HCT116 (cell line): ENCODE data around the gene ENGASE. TPM values are rescaled to one million over a fixed set of nuclear protein-coding genes. Genes with fewer than 3 reads are reported as not detected.

Experiments
- ATAC-seq: fragments of 200-7000 bp; cut with Tn5 transposase; 2 replicates; pipeline ENCODE4 v1.9.1; 2020; ENCODE audit warnings: mild to moderate bottlenecking, moderate library complexity
- BruUV-seq: library from RNA; stranded (reverse); fragments of 400-500 nt; replicated peaks from 2 replicates; lab custom pipeline; 2021; lab: Mats Ljungman, UMichigan
- CTCF ChIA-PET: fragments of 300-600 bp; sonication (Branson Sonifier 250); formaldehyde crosslinking; loops from one replicate; lab custom pipeline; 2021; ENCODE audit warnings: antibody characterized with exemption; lab: Charles Lee
- POLR2A ChIA-PET: fragments of 300-600, 350-600 bp; sonication (Branson Sonifier 250); formaldehyde crosslinking; loops from one replicate; lab custom pipeline; 2021; ENCODE audit warnings: antibody characterized with exemption; lab: Charles Lee
- RAD21 ChIA-PET, 2 experiments: fragments of 300-600 bp; sonication (Branson Sonifier 250); formaldehyde crosslinking; loops; one replicate each; lab custom pipeline; 2023; ENCODE audit warnings: low total read pairs in 2 of 2; ENCODE audit not compliant: uncharacterized antibody in 2 of 2, unreplicated experiment in 2 of 2, low non-redundant PET in 1 of 2; lab: Charles Lee
- DNase-seq: peaks from one replicate; pipeline ENCODE4 v3.0.0-alpha.2; 2010; ENCODE audit warnings: low read depth, low spot score
- H2AFZ ChIP-seq: fragments of 200-600 bp; shearing (Covaris generic), sonication (generic); 2 replicates; pipeline ENCODE4 v1.6.1; 2017; ENCODE audit warnings: low read depth, mixed run types, mixed read lengths, antibody characterized with exemption, low read length; ENCODE audit not compliant: poor library complexity, severe bottlenecking
- H3K27ac ChIP-seq: 2 replicates; pipeline ENCODE4 v1.5.1; 2012; ENCODE audit warnings: low read depth, low read length
- H3K27me3 ChIP-seq: fragments of 200-600 bp; sonication (generic); 2 replicates; pipeline ENCODE4 v1.6.1; 2016; ENCODE audit warnings: mixed run types, low read length, mixed read lengths; ENCODE audit not compliant: insufficient read depth
- H3K36me3 ChIP-seq, 2 experiments: fragments of 200-500 bp in 1 of 2; fragments of 200-600 bp in 1 of 2; sonication (Bioruptor generic) in 1 of 2; sonication (generic) in 1 of 2; 2 replicates each; pipeline versions ENCODE4 v1.5.1 to v1.6.1; 2014 to 2016; ENCODE audit warnings: low read length in 2 of 2, inconsistent platforms in 1 of 2, mixed read lengths in 1 of 2, mixed run types in 1 of 2; ENCODE audit not compliant: insufficient read depth in 2 of 2, control insufficient read depth in 1 of 2
- H3K4me1 ChIP-seq, 2 experiments: fragments of 200-600 bp in 1 of 2; sonication (generic) in 1 of 2; 2 replicates each; pipeline versions ENCODE4 v1.5.1 to v1.6.1; 2012 to 2017; ENCODE audit warnings: low read length in 2 of 2, inconsistent platforms in 1 of 2, mild to moderate bottlenecking in 1 of 2, mixed read lengths in 1 of 2, mixed run types in 1 of 2, moderate library complexity in 1 of 2; ENCODE audit not compliant: insufficient read depth in 2 of 2, control insufficient read depth in 1 of 2
- H3K4me2 ChIP-seq: fragments of 200-600 bp; sonication (generic); 2 replicates; pipeline ENCODE4 v1.6.1; 2017; ENCODE audit warnings: mixed run types, low read length, mixed read lengths
- H3K4me3 ChIP-seq, 2 experiments: fragments of 200-600 bp in 1 of 2; sonication (generic) in 1 of 2; replicated peaks in 1 of 2; 2 replicates each; pipeline ENCODE4 v1.5.1; 2011 to 2016; ENCODE audit warnings: low read length in 2 of 2, control low read depth in 1 of 2, low read depth in 1 of 2, mild to moderate bottlenecking in 1 of 2, mixed read lengths in 1 of 2, mixed run types in 1 of 2
- H3K79me2 ChIP-seq: fragments of 200-600 bp; sonication (generic); 2 replicates; pipeline ENCODE4 v1.6.1; 2017; ENCODE audit warnings: mild to moderate bottlenecking, mixed run types, low read length, moderate library complexity, mixed read lengths; ENCODE audit not compliant: insufficient read depth
- H3K9ac ChIP-seq: fragments of 200-600 bp; sonication (generic); 2 replicates; pipeline ENCODE4 v1.6.1; 2016; ENCODE audit warnings: low read length, mixed read lengths
- H3K9me2 ChIP-seq: fragments of 200-600 bp; sonication (generic), shearing (Covaris generic); 2 replicates; pipeline ENCODE4 v1.6.1; 2017; ENCODE audit warnings: mixed run types, mild to moderate bottlenecking, moderate library complexity; ENCODE audit not compliant: insufficient read depth
- H3K9me3 ChIP-seq, 2 experiments: fragments of 200-500 bp in 1 of 2; fragments of 200-600 bp in 1 of 2; sonication (Bioruptor generic) in 1 of 2; sonication (generic) in 1 of 2; 2 replicates each; pipeline ENCODE4 v1.6.1; 2014 to 2017; ENCODE audit warnings: low read length in 2 of 2, mixed read lengths in 2 of 2, inconsistent platforms in 1 of 2, low read depth in 1 of 2, mild to moderate bottlenecking in 1 of 2, mixed run types in 1 of 2, moderate library complexity in 1 of 2; ENCODE audit not compliant: control insufficient read depth in 1 of 2, insufficient read depth in 1 of 2
- H4K20me1 ChIP-seq: fragments of 200-600 bp; sonication (generic), shearing (Covaris generic); 2 replicates; pipeline ENCODE4 v1.6.1; 2017; ENCODE audit warnings: mixed run types, mild to moderate bottlenecking, moderate library complexity; ENCODE audit not compliant: insufficient read depth
- CEBPB ChIP-seq: IDR thresholded peaks from 2 replicates; pipeline ENCODE4 v1.6.1; 2012; ENCODE audit warnings: low read depth
- CTCF ChIP-seq, 3 experiments: fragments of 200-600 bp in 1 of 3; sonication (generic) in 1 of 3; IDR thresholded peaks in 2 of 3; conservative IDR thresholded peaks in 1 of 3; 2 replicates each; pipeline ENCODE4 v1.5.1; 2012 to 2017; ENCODE audit warnings: low read depth in 2 of 3, low read length in 2 of 3, antibody characterized with exemption in 1 of 3, borderline replicate concordance in 1 of 3, control low read depth in 1 of 3, mild to moderate bottlenecking in 1 of 3, mixed read lengths in 1 of 3, mixed run types in 1 of 3, moderate library complexity in 1 of 3; ENCODE audit not compliant: insufficient read depth in 1 of 3
- EGR1 ChIP-seq: IDR thresholded peaks from 2 replicates; pipeline ENCODE4 v1.6.1; 2012; ENCODE audit warnings: low read depth
- EZH2phosphoT487 ChIP-seq: fragments of 200-600 bp; IDR thresholded peaks from 2 replicates; pipeline ENCODE4 v1.6.1; 2018; ENCODE audit warnings: antibody characterized with exemption, borderline replicate concordance
- MAX ChIP-seq: IDR thresholded peaks from 2 replicates; pipeline ENCODE4 v1.6.1; 2012
- REST ChIP-seq: IDR thresholded peaks from 2 replicates; pipeline ENCODE4 v1.6.1; 2012; ENCODE audit warnings: low read depth
- SIN3A ChIP-seq: IDR thresholded peaks from 2 replicates; pipeline ENCODE4 v1.6.1; 2012; ENCODE audit warnings: low read depth
- SP1 ChIP-seq: IDR thresholded peaks from 2 replicates; pipeline ENCODE4 v1.6.1; 2012; ENCODE audit warnings: low read depth
- SRF ChIP-seq: IDR thresholded peaks from 2 replicates; pipeline ENCODE4 v1.6.1; 2012; ENCODE audit warnings: low read depth
- ZBTB33 ChIP-seq: IDR thresholded peaks from 2 replicates; pipeline ENCODE4 v1.6.1; 2011; ENCODE audit warnings: mild to moderate bottlenecking, low read length, moderate library complexity; ENCODE audit not compliant: insufficient replicate concordance; ENCODE audit errors: extremely low read depth
- intact Hi-C: fragments of 100-400 bp; cut with micrococcal nuclease; formaldehyde crosslinking; loops from 2 replicates; pipeline ENCODE4 v1.10.0; 2022
- total RNA-seq: library from RNA; stranded (reverse); gene quantifications from one replicate; pipeline ENCODE4 v1.2.1, GENCODE V29; 2021; ENCODE audit not compliant: unreplicated experiment

ENGASE gene
- total RNA-seq, 1 experiment from 2014 or later: 54.2 TPM

- H3K27ac ChIP-seq: no peak overlapping the region
- no peaks in the 10 kb centered on the region for H3K79me2 ChIP-seq
- ChIA-PET POLR2A (interaction anchor here (0.6 to 2.6 kb wide), 2 partner anchors 10 to 251 kb away, joined by 3 to 8 read pairs; no protein-coding TSS in a partner anchor), CTCF (interaction anchor here (0.9 to 2.4 kb wide), 7 partner anchors 8 to 355 kb away, joined by 3 to 16 read pairs (median 9); partner anchors contain the start of gene ENGASE), RAD21 (no interaction called here)
- peaks cover 0 to 4% of the 10 kb centered on the region in 2 experiments; a peak in 2 of 4 replicates for H3K4me1 ChIP-seq
- H4K20me1 ChIP-seq: no peaks in the 10 kb centered on the region
- no peaks in the 10 kb centered on the region for H3K36me3 ChIP-seq
- H3K9me3 ChIP-seq: no peaks in the 10 kb centered on the region
- H3K4me3 ChIP-seq: no peak overlapping the region
- H3K9ac ChIP-seq: no peak overlapping the region
- ATAC-seq (peak; percentile 39), DNase-seq (no peak)
- TF ChIP-seq SP1 (no peak; the same call in 1 of the 2 replicates), CEBPB (peak; percentile 99), MAX (no peak)
- intact Hi-C loops: no loop called here
- H3K27me3 ChIP-seq: no peaks in the 10 kb centered on the region
- peak overlapping the region; percentile 13; the same call in 1 of the 2 replicates for H3K4me2 ChIP-seq
- no peaks in the 10 kb centered on the region for H3K9me2 ChIP-seq
- no peak overlapping the region for H2AFZ ChIP-seq
- BruUV-seq: no TSS peak
Measured at GRCh38 chr17:79036596-79036995, 38.0 kb upstream of the ENGASE start.

- Histone ChIP-seq H3K4me2 (no peak overlapping the region), H3K27ac (no peak overlapping the region), H2AFZ (no peak overlapping the region), H3K9me3 (no peaks in the 10 kb centered on the region), H3K36me3 (no peaks in the 10 kb centered on the region), H4K20me1 (no peaks in the 10 kb centered on the region), H3K4me3 (no peak overlapping the region), H3K9me2 (no peaks in the 10 kb centered on the region), H3K27me3 (no peaks in the 10 kb centered on the region), H3K79me2 (no peaks in the 10 kb centered on the region), H3K9ac (no peak overlapping the region), H3K4me1 (peaks cover 0 to 10% of the 10 kb centered on the region in 2 experiments; a peak in 3 of 4 replicates)
- RAD21 ChIA-PET: no interaction called here
- POLR2A ChIA-PET: no interaction called here
- DNase-seq: no peak
- no peak for ATAC-seq
- no TSS peak for BruUV-seq
- intact Hi-C loops: no loop called here
- CTCF ChIA-PET: interaction anchor here (1.3 kb wide), 1 partner anchor 18 kb away, joined by 5 read pairs; no protein-coding TSS in a partner anchor
- TF ChIP-seq CTCF (IDR thresholded peaks at IDR 0.05 in 2 of 3, conservative IDR thresholded peaks at IDR 0.05 in 1 of 3; ENCODE audit: borderline replicate concordance in 1 of 3, insufficient read depth in 1 of 3, low read depth in 2 of 3, low read length in 2 of 3) (no peak), ZBTB33 (no peak), EZH2phosphoT487 (no peak), SRF (no peak), MAX (no peak), SIN3A (no peak), EGR1 (no peak), REST (no peak)
Measured at GRCh38 chr17:79038545-79039135, 36.0 kb upstream of the ENGASE start.
